Measurements from ENCODE around the gene TRIM33. TPM values are rescaled to one million over a fixed set of nuclear protein-coding genes. Genes with fewer than 3 reads are reported as not detected.
A peak's percentile ranks its signal among the peaks of the same experiment; 100 is the strongest.

TRIM33 gene
- total RNA-seq (2016; rRNA removed; fragmentation: Illumina TruSeq; extraction: Trizol) (42.2 and 42.8 TPM in 2 replicates), polyA plus RNA-seq (2011; rRNA removed) (31.0 and 35.5 TPM in 2 replicates), polyA minus RNA-seq (2011; rRNA and poly(A)+ RNA removed; ENCODE audit: low replicate concordance) (39.0 and 73.0 TPM in 2 replicates), Bru-seq, nascent RNA (percentile 95 among the genes with signal in this experiment), BruChase-seq, experiment 1, labeled RNA remaining after a 6-hour chase (percentile 93 among the genes with signal in this experiment), BruChase-seq, experiment 2, labeled RNA remaining after a 2-hour chase (percentile 94 among the genes with signal in this experiment)
- 8.8 and 9.0 TPM in 2 replicates for total RNA-seq (2016; cell fraction: cytosol; rRNA removed; fragmentation: Illumina TruSeq; extraction: Trizol; ENCODE audit: low read depth)
- 39.4 and 41.0 TPM in 2 replicates for total RNA-seq (2016; cell fraction: insoluble cytoplasmic fraction; rRNA removed; fragmentation: Illumina TruSeq; extraction: Trizol)
- 11.6 and 13.2 TPM in 2 replicates for total RNA-seq (2016; cell fraction: membrane; rRNA removed; fragmentation: Illumina TruSeq; extraction: Trizol)
- 54.1 and 54.2 TPM in 2 replicates for total RNA-seq (2016; cell fraction: nucleus; rRNA removed; fragmentation: Illumina TruSeq; extraction: Trizol)
- 12.2 and 14.5 TPM in 2 replicates for polyA plus RNA-seq (2011; cell fraction: cytosol; rRNA removed)
- polyA plus RNA-seq (2011; cell fraction: nucleus; rRNA removed) = 28.4 and 29.4 TPM in 2 replicates
- 19.4 and 23.2 TPM in 2 replicates for polyA plus RNA-seq (2012)
- 0.87 and 0.88 TPM in 2 replicates for polyA plus RNA-seq (2016; cell fraction: cytosol; fragmentation: Illumina TruSeq; extraction: Trizol; ENCODE audit: low read depth)
- 27.4 and 29.1 TPM in 2 replicates for polyA plus RNA-seq (2016; cell fraction: insoluble cytoplasmic fraction; fragmentation: Illumina TruSeq; extraction: Trizol; ENCODE audit: low read depth)
- 2.7 and 3.4 TPM in 2 replicates for polyA plus RNA-seq (2016; cell fraction: membrane; fragmentation: Illumina TruSeq; extraction: Trizol; ENCODE audit: low read depth)
- 38.6 and 49.9 TPM in 2 replicates for polyA plus RNA-seq (2016; cell fraction: nucleus; fragmentation: Illumina TruSeq; extraction: Trizol; ENCODE audit: insufficient read depth, low read depth)
- 30.9 and 38.0 TPM in 2 replicates for polyA minus RNA-seq (2011; cell fraction: cytosol; rRNA and poly(A)+ RNA removed)
- 91.8 and 97.2 TPM in 2 replicates for polyA minus RNA-seq (2011; cell fraction: nucleus; rRNA and poly(A)+ RNA removed)
- long read RNA-seq, experiment 1, partial matches to known transcripts = 2 of 6 reads
- long read RNA-seq, experiment 1, other reads (novel, unspliced or antisense) = 4 of 6 reads
- long read RNA-seq, experiment 2, partial matches to known transcripts = 2 of 31 reads
- long read RNA-seq, experiment 2, other reads (novel, unspliced or antisense) = 28 of 31 reads

DNA sequence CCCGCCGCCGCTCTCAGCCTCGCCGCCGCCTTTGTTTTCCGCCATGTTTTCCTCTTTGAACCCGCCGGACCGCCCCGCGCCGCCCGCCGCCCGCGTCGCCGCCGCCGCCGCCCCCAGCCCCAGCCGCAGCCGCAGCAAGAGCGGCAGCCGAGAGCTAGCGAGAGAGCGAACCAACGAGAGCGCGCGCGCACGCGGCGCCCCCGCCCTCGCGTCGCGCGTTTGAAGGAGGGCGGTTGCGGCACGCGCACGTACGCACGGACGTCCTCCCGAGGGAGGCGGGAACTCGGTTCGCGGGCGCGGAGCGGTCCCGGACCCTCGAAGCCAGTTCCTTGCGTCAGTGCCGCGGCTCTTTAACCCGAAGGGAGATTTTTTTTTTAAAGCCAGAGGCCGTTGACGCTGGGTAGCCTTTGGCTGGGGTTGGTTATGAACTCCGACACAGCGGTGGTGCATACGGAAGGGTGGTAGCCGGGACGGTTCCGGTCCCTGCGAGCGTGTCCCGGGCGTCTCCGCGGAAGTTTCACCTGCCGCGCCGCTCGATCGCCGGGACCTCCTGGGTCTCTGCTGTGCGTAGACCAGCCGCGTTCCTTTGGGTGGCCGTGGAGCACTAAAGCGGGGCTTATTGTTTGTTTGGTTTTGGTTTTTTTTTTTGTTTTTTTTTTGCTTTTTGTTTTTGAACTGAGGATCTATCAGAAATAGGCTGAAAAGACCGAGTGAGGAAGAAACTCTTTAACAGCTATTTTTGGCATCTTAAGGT is at the start of gene TRIM33:
Gene TRIM33 (minus strand): TSS at position 172 of the 754 bp plus-strand sequence. CDS start 127 bp downstream, at position 45.
- Histone ChIP-seq H3K4me1 (ENCODE audit: insufficient read depth, low read length) (peaks cover 45% of the 10 kb centered on the region), H3K4me3 (replicated peaks in 1 of 3; ENCODE audit: insufficient read depth in 1 of 3, low read depth in 2 of 3, low read length in 3 of 3) (peak within 1 kb of the TSS; percentile 84 to 95 (median 93)), H3K27me3 (ENCODE audit: control insufficient read depth in 1 of 2, insufficient read depth in 2 of 2, low read length in 2 of 2) (no peaks in the 10 kb centered on the region), H3K9me3 (ENCODE audit: low read length) (no peaks in the 10 kb centered on the region), H3K9ac (ENCODE audit: insufficient read depth, low read depth, low read length) (peak within 1 kb of the TSS; percentile 91), H4K20me1 (ENCODE audit: insufficient read depth, low read length) (peaks cover 30% of the 10 kb centered on the region), H3K36me3 (replicated peaks in 1 of 2; ENCODE audit: control insufficient read depth in 1 of 2, insufficient read depth in 2 of 2, low read length in 2 of 2) (peaks cover 0 to 6% of the 10 kb centered on the region in 2 experiments; a peak in 2 of 5 replicates), H3K79me2 (ENCODE audit: insufficient read depth, low read length) (peaks cover 52% of the 10 kb centered on the region), H2AFZ (ENCODE audit: low read length) (peak within 1 kb of the TSS; percentile 15), H3K27ac (ENCODE audit: extremely low read length, insufficient read depth, low read length) (peak within 1 kb of the TSS; percentile 90), H3K4me2 (ENCODE audit: low read depth, low read length) (peak within 1 kb of the TSS; percentile 77)
- FAIRE-seq (no peak), ATAC-seq (peak; percentile 78), DNase-seq (ENCODE audit: low spot score) (peak; percentile 80)
- in situ Hi-C loops (cut with HindIII; ENCODE audit: extremely low pct_ligation_motif_present, low pct_unique_long_range_greater_than_20kb) = no loop called here
- intact Hi-C loops (cut with micrococcal nuclease; ENCODE audit: unreplicated experiment) = loop anchor here (1.0 kb wide), 1 partner anchor 44 kb away; no protein-coding TSS in a partner anchor
- BruUV-seq (replicated peaks) = TSS peak; percentile 93
- under 1% methylated on average over 23 of the region's 90 CpGs for WGBS (ENCODE audit: low lambda C conversion rate)
- ChIA-PET POLR2A (interaction anchor here (1.0 to 2.3 kb wide), 6 partner anchors 10 to 205 kb away, joined by 3 to 9 read pairs (median 4); partner anchors contain the start of gene NRAS), CTCF (ENCODE audit: low intra/inter-chr PET ratio, low total read pairs) (no interaction called here)
- TF ChIP-seq ZNF709 (CRISPR knock-in tag; IDR thresholded peaks at IDR 0.05) (peak; percentile 74), ZFY (CRISPR knock-in tag; IDR thresholded peaks at IDR 0.05) (no peak), BRCA1 (CRISPR knock-in tag; IDR thresholded peaks at IDR 0.05) (peak; percentile 58; the same call in 1 of the 2 replicates), HOXA3 (CRISPR knock-in tag; IDR thresholded peaks at IDR 0.05) (peak; percentile 90), MED8 (CRISPR knock-in tag; IDR thresholded peaks at IDR 0.05; ENCODE audit: insufficient replicate concordance) (peak; percentile 20), ZNF619 (CRISPR knock-in tag; IDR thresholded peaks at IDR 0.05) (peak; percentile 79; the same call in 1 of the 2 replicates), ZNF660 (CRISPR knock-in tag; IDR thresholded peaks at IDR 0.05; ENCODE audit: borderline replicate concordance, low read depth) (no peak), GATAD1 (CRISPR knock-in tag; IDR thresholded peaks at IDR 0.05) (peak; percentile 83), ZNF329 (CRISPR knock-in tag; IDR thresholded peaks at IDR 0.05; ENCODE audit: low read depth) (peak; percentile 49; the same call in 1 of the 2 replicates), ZNF354B (CRISPR knock-in tag; IDR thresholded peaks at IDR 0.05) (peak; percentile 69; the same call in 1 of the 2 replicates)
- TF ChIP-seq, protein P1, sequence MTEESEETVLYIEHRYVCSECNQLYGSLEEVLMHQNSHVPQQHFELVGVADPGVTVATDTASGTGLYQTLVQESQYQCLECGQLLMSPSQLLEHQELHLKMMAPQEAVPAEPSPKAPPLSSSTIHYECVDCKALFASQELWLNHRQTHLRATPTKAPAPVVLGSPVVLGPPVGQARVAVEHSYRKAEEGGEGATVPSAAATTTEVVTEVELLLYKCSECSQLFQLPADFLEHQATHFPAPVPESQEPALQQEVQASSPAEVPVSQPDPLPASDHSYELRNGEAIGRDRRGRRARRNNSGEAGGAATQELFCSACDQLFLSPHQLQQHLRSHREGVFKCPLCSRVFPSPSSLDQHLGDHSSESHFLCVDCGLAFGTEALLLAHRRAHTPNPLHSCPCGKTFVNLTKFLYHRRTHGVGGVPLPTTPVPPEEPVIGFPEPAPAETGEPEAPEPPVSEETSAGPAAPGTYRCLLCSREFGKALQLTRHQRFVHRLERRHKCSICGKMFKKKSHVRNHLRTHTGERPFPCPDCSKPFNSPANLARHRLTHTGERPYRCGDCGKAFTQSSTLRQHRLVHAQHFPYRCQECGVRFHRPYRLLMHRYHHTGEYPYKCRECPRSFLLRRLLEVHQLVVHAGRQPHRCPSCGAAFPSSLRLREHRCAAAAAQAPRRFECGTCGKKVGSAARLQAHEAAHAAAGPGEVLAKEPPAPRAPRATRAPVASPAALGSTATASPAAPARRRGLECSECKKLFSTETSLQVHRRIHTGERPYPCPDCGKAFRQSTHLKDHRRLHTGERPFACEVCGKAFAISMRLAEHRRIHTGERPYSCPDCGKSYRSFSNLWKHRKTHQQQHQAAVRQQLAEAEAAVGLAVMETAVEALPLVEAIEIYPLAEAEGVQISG (CRISPR knock-in tag; IDR thresholded peaks at IDR 0.05) = peak; percentile 87
- TF ChIP-seq, protein P2, sequence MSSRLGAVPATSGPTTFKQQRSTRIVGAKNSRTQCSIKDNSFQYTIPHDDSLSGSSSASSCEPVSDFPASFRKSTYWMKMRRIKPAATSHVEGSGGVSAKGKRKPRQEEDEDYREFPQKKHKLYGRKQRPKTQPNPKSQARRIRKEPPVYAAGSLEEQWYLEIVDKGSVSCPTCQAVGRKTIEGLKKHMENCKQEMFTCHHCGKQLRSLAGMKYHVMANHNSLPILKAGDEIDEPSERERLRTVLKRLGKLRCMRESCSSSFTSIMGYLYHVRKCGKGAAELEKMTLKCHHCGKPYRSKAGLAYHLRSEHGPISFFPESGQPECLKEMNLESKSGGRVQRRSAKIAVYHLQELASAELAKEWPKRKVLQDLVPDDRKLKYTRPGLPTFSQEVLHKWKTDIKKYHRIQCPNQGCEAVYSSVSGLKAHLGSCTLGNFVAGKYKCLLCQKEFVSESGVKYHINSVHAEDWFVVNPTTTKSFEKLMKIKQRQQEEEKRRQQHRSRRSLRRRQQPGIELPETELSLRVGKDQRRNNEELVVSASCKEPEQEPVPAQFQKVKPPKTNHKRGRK (CRISPR knock-in tag; IDR thresholded peaks at IDR 0.05) = 0 out of 2 replicates have a peak, but pooled peaks have one; percentile 37
- TF ChIP-seq, protein P3, sequence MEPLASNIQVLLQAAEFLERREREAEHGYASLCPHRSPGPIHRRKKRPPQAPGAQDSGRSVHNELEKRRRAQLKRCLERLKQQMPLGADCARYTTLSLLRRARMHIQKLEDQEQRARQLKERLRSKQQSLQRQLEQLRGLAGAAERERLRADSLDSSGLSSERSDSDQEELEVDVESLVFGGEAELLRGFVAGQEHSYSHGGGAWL (CRISPR knock-in tag; IDR thresholded peaks at IDR 0.05) = peak; percentile 87
